ENCODE measurements around the gene PLN. TPM values are rescaled to one million over a fixed set of nuclear protein-coding genes. Genes with fewer than 3 reads are reported as not detected.
A peak's percentile ranks its signal among the peaks of the same experiment; 100 is the strongest.

The PLN gene
- total and polyA plus RNA-seq, 10 donors: 0.43 to 3.9 (median 2.3) TPM

DNA sequence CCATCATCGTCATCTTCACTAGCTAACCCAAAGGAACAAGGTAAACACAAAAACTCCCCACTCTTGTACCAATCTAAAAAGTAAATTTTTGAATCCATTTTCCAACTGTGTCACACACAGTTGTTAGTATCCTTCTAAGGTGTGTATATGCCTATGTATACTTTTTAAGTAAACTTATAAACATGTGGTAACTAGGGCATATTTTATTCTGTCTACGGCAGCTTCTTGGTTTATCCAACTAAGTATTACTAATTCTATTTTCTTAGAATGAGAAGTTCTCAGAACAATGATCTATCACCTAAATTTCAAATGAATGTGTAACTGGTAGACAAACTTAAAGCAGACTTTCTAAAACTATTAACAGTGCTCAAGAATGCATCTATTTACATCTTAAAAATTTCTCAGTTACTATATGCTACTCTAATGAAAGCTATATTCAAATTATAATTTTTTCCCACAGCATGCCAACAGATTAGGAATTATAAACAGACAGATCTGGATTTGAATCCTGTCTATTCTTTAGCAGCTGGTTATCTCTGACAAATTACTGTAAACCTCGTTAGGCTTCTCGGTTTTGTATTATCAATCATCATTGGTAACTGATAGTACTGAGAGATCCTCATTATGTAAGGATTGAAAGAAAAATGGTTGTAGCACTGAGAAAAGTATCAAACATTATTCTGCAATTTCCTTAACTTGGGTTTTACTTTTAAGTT, 1.8 kb upstream of the PLN start:
- Histone ChIP-seq H3K27ac (no peak overlapping the region), H3K36me3 (no peaks in the 10 kb centered on the region), H3K4me3 (no peak overlapping the region), H3K4me1 (peaks cover 0 to 26% (median 4%) of the 10 kb centered on the region in 6 donors), H3K27me3 (replicated peaks in 1 of 7) (no peaks in the 10 kb centered on the region), H3K9me3 (no peaks in the 10 kb centered on the region)
- DNase-seq: no peak
- intact Hi-C loops (cut with DNase I; ENCODE audit: low total_unique reads): no loop called here
- 83 to 88% (median 86%) methylated on average over 4 of the region's 4 CpGs for WGBS, 5 donors
- TF ChIP-seq POLR2A (IDR thresholded peaks at IDR 0.05) (no peak), POLR2AphosphoS5 (IDR thresholded peaks at IDR 0.05) (no peak)
- TF ChIP-seq, protein P1, sequence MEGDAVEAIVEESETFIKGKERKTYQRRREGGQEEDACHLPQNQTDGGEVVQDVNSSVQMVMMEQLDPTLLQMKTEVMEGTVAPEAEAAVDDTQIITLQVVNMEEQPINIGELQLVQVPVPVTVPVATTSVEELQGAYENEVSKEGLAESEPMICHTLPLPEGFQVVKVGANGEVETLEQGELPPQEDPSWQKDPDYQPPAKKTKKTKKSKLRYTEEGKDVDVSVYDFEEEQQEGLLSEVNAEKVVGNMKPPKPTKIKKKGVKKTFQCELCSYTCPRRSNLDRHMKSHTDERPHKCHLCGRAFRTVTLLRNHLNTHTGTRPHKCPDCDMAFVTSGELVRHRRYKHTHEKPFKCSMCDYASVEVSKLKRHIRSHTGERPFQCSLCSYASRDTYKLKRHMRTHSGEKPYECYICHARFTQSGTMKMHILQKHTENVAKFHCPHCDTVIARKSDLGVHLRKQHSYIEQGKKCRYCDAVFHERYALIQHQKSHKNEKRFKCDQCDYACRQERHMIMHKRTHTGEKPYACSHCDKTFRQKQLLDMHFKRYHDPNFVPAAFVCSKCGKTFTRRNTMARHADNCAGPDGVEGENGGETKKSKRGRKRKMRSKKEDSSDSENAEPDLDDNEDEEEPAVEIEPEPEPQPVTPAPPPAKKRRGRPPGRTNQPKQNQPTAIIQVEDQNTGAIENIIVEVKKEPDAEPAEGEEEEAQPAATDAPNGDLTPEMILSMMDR (IDR thresholded peaks at IDR 0.05 in 8 of 11, conservative IDR thresholded peaks at IDR 0.05 in 3 of 11): no peak

DNA sequence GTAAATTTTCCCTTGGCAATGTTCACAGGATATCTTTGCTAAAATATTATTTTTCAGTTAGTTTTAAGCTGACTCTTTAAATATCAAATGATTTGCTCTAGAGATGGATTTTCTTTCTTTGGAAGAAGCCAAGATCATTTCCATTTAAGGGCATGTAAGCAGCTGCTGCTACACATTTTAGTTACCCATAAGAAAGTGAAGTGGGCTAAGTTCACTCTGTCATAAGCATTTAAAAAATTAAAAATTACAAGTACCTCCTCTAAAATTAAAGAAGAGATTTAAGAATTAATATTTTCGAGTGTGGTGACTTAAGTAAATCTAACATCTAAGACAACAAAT, 1.2 kb upstream of the PLN start:
- 73 to 89% (median 82%) methylated on average over 1 of the region's 1 CpG for WGBS, 5 donors
- Histone ChIP-seq H3K27me3 (replicated peaks in 1 of 7) (no peaks in the 10 kb centered on the region), H3K4me3 (no peak overlapping the region)

DNA sequence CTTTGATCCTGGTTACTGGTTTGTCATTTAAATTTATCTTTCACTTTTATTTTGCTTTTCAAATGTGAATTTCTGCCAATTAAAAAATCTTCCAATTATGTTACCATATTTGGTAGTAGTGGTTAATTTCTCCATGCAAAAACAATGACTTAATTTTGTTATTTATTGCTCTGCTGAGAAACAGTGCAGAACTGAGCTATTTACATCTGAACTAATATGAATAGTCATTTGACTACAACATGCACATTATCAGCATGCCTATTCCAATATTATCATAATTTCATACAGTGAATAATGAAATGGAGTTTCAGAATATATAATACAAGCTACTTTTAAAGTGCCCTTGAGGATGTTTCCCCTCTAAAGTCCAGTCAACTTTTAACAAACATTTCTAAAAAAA, 517 bp downstream of the PLN start:
- TF ChIP-seq POLR2A (IDR thresholded peaks at IDR 0.05) (no peak), POLR2AphosphoS5 (IDR thresholded peaks at IDR 0.05) (no peak)
- TF ChIP-seq, protein P1 (IDR thresholded peaks at IDR 0.05 in 8 of 11, conservative IDR thresholded peaks at IDR 0.05 in 3 of 11): no peak
- intact Hi-C loops (cut with DNase I; ENCODE audit: low total_unique reads): no loop called here
- peaks cover 0 to 46% (median 5%) of the 10 kb centered on the region in 6 donors for H3K4me1 ChIP-seq
- H3K4me3 ChIP-seq: no peak overlapping the region
- no peaks in the 10 kb centered on the region for H3K27me3 ChIP-seq (replicated peaks in 1 of 7)
- H3K9me3 ChIP-seq: no peaks in the 10 kb centered on the region
- H3K27ac ChIP-seq: no peak overlapping the region
- DNase-seq: no peak
- no peaks in the 10 kb centered on the region for H3K36me3 ChIP-seq

More for the DNA sequence above, 1.2 kb upstream of the PLN start:
- DNase-seq: no peak
- no peaks in the 10 kb centered on the region for H3K36me3 ChIP-seq
- H3K27ac ChIP-seq: no peak overlapping the region
- H3K4me1 ChIP-seq: peaks cover 0 to 29% (median 5%) of the 10 kb centered on the region in 6 donors
- H3K9me3 ChIP-seq: no peaks in the 10 kb centered on the region
- TF ChIP-seq POLR2AphosphoS5 (IDR thresholded peaks at IDR 0.05): no peak
- no peak for TF ChIP-seq POLR2A (IDR thresholded peaks at IDR 0.05)
- TF ChIP-seq, protein P1 (IDR thresholded peaks at IDR 0.05 in 8 of 11, conservative IDR thresholded peaks at IDR 0.05 in 3 of 11): no peak
- intact Hi-C loops (cut with DNase I; ENCODE audit: low total_unique reads): no loop called here

DNA sequence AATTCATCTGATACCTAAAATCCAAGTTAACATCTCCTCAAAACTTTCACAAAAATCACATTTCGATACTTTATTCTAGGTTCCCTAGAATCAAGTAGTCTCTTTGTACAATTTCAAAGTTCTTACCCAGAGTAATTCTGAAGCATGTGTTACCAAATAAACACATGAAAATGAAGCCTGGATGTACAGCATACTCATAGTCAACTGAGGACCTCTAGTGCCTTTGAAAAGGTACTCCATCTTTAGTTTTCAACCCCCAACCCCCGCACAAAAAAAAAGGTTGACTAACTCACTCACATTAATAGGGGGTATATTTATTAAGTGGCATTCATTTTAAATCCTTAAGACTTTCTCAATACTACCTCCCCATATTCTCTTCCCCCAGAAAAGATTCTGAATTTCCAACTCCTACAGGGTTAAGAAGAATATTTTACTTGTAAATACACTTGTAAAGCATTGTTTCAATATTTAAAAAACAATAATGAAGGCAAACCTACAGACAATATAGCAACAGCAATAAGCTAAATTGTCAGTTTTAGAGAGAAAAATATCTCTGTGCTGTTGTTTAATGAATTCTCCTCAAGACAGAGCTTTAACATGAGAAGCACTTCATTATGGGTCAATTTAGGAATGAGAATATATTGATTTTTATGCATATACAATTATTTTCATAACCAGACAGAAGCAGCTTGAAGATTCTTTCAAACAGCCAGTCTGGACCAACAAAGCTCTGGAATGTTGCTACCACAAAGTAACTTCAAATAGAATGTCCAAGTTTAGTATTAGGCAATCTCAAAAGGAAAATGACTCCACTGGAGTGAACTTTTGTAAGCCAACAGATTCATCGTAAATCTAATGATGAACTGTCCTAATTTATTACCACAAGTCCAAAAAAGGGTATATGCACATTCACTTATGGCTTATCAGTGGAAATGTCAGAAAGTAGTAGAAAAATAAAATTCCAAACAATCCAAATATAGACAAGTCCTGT, 3.3 kb downstream of the PLN start:
- Histone ChIP-seq H3K36me3 (peaks cover 0 to 6% (median 0%) of the 10 kb centered on the region in 6 donors), H3K4me3 (no peak overlapping the region), H3K4me1 (peaks cover 0 to 48% (median 5%) of the 10 kb centered on the region in 6 donors), H3K27me3 (replicated peaks in 1 of 7) (no peaks in the 10 kb centered on the region), H3K9me3 (no peaks in the 10 kb centered on the region), H3K27ac (no peak overlapping the region)
- 31 to 46% (median 43%) methylated on average over 3 of the region's 3 CpGs for WGBS, 5 donors
- intact Hi-C loops (cut with DNase I; ENCODE audit: low total_unique reads): loop anchor here (10.0 kb wide), 1 partner anchor 267 kb away; no protein-coding TSS in a partner anchor
- no peak for TF ChIP-seq POLR2A (IDR thresholded peaks at IDR 0.05)
- TF ChIP-seq POLR2AphosphoS5 (IDR thresholded peaks at IDR 0.05): no peak
- TF ChIP-seq, protein P1 (IDR thresholded peaks at IDR 0.05 in 8 of 11, conservative IDR thresholded peaks at IDR 0.05 in 3 of 11): peak in 9 of 11 experiments; percentile 13 to 64 (median 47)
- DNase-seq: no peak
